Omental fat pad (tissue), 4 donors: ENCODE measurements around the gene ZNF318. TPM values are rescaled to one million over a fixed set of nuclear protein-coding genes. Genes with fewer than 3 reads are reported as not detected.

ENCODE experiments used
- ATAC-seq: fragments of 150-250 bp; one replicate; pipeline ENCODE4 v1.9.1; 2016; ENCODE audit warnings: mild to moderate bottlenecking, moderate library complexity; ENCODE audit not compliant: low FRiP score
- DNase-seq: peaks from one replicate; pipeline ENCODE4 v3.0.0-alpha.2; 2019; ENCODE audit warnings: low spot score
- small RNA-seq: library from RNA; depleted of rRNA; stranded (forward); fragments of <200 nt; gene quantifications from one replicate; pipeline ENCODE3, GENCODE V24; 2016
- total RNA-seq, 4 donors: library from RNA; depleted of rRNA; stranded (reverse); fragments of >200 nt; gene quantifications; one replicate each; pipeline ENCODE4 v1.1.0, GENCODE V29; 2016
- TF ChIP-seq, protein P1 (sequence below), 3 donors: fragments of 450-650 bp; IDR thresholded peaks; one replicate each; pipeline ENCODE4 v1.5.1; 2016 to 2017; ENCODE audit warnings: antibody characterized with exemption in 3 of 3, mild to moderate bottlenecking in 3 of 3, moderate library complexity in 2 of 3

The ZNF318 gene
- total RNA-seq, 4 donors from 2014 or later: 9.2 to 15.8 (median 12.7) TPM

DNA sequence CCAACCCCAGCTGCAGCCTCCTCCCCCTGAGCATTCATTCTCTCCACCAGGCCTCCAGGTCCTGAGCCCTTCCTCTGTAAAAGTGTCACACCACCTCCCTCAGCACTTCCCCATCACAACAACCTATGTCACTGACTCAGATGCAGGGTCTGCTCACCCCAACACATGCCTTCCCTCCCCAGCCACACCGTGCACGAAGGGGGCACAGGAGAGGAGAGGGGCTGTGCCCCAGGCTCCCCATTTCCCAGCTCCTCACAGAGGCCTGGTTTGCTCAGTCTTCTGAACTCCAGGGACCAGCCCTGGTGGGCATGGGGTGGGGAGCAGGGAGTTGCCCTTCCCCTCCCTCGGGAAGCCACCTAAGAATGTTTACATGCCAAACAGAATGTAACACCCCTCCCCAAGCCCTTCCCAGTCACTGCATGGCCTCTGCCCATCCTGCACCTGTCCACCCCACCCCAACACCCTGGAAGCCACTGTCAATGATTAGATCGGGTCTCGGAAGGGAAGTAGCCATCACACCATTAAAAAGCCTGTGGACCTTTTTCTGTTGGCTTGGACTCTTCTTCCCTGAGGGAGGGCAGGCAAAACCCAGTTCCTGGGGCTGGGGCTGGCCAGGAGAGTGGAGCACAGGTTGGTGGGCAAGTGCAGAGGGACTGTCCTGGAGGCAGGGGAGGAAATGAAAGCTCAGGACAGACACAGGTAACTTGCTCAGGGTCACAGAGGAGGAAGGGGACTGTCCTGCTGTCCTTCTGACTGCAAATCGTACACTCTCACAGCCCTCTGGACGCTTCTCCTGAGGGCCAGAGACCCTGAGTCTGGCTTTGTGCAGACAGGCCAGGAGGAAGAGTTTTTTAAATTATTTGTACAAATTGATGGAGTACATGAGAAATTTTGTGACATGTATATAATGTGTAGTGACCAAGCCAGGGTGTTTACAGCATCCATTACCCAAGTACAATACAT is 81.4 kb downstream of the ZNF318 start:
- DNase-seq (no peak), ATAC-seq (no peak)
- TF ChIP-seq, protein P1, sequence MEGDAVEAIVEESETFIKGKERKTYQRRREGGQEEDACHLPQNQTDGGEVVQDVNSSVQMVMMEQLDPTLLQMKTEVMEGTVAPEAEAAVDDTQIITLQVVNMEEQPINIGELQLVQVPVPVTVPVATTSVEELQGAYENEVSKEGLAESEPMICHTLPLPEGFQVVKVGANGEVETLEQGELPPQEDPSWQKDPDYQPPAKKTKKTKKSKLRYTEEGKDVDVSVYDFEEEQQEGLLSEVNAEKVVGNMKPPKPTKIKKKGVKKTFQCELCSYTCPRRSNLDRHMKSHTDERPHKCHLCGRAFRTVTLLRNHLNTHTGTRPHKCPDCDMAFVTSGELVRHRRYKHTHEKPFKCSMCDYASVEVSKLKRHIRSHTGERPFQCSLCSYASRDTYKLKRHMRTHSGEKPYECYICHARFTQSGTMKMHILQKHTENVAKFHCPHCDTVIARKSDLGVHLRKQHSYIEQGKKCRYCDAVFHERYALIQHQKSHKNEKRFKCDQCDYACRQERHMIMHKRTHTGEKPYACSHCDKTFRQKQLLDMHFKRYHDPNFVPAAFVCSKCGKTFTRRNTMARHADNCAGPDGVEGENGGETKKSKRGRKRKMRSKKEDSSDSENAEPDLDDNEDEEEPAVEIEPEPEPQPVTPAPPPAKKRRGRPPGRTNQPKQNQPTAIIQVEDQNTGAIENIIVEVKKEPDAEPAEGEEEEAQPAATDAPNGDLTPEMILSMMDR (IDR thresholded peaks at IDR 0.05): no peak

DNA sequence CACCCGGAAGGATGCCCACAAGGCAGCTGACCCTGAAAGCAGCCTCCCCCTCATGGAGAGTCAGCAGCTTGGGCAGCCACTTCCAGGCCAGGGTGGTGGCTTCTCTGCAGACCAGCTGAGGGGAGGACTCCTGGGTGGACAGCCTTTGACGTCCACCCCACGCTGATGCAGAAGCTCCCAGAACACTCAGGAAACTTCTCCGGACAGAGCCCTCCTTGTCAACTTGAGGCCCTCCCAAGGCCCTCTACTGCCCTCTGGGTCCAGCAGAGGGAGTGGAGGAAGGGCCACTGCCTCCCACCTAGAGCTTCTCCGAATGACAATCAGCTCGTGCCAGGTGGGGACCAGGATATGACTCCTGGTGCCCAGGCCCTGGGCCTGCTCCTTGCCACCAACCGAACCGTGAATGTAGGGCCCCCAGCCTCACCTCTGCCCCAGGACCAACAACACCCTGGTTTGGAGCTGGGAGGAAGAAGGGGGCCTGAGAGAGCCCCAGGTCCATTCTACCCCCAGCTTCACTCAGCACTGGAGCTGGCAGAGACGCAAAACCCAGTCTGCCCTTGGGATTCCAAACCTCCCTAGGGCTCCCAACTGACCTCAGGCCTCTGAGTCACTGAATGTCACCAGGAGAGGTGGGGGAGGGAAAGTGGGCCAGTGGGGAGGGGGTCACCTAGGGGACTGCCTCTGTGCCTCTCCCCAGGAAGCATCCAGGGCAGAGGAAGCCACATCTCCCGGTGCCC is 82.3 kb downstream of the ZNF318 start:
- TF ChIP-seq, protein P1 (IDR thresholded peaks at IDR 0.05): no peak
- no peak for ATAC-seq
- no peak for DNase-seq

DNA sequence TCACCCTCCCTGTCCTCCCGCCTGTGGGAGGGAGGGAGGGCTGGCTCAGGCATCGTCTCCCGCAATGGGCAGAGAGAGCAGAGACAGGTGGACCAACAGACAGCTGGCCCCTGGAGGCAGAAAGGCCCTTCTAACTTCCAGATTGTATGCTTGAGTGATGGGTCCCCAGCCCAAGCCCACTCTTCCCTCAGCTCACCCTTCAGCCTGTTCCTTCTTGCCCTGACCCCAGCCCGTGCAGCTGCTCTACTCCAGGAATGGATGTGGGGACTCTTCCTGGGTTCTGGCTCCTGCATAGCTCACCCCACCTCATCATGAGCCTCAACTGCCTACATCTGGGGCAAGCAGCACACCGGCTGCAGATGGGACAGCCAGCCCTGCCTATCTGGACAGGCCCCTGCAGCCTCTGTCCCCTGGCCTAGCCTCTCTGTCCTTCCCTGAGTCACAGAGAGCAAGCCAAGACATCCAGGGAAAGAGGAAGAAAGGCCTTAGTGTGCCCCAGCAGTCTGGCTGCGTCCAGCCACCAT is 82.9 kb downstream of the ZNF318 start:
- no peak for ATAC-seq
- TF ChIP-seq, protein P1 (IDR thresholded peaks at IDR 0.05): no peak
- DNase-seq: no peak

Small RNA genes lying within 50 kb of the gene (small RNA-seq; reads per million reads assigned to genes)
- gene AL590383.1 (not detected), gene RPL12P47 (not detected)

Other genes starting within 250 kb of the ZNF318 start
- 10 to 100 TPM; 21.5 to 37.8 (median 24.4) TPM for gene SRF, start 198.4 kb downstream of the ZNF318 start, total RNA-seq
- 10 to 100 TPM; 24.6 to 41.6 (median 28.7) TPM for gene CUL9, start 187.5 kb downstream of the ZNF318 start, total RNA-seq
- gene DNPH1, start 140.2 kb downstream of the ZNF318 start, total RNA-seq: 10 to 100 TPM; 57.0 to 88.1 (median 74.7) TPM
- not detected for gene TTBK1, start 126.2 kb downstream of the ZNF318 start, total RNA-seq
- gene SLC22A7, start 71.4 kb downstream of the ZNF318 start, total RNA-seq: not detected
- gene CRIP3, start 60.8 kb downstream of the ZNF318 start, total RNA-seq: 1 to 10 TPM in 1 of 4 donors, under 1 TPM in 2, not detected in 1; 0.84 to 7.9 (median 0.94) TPM
- gene ABCC10, start 57.9 kb upstream of the ZNF318 start, total RNA-seq: 10 to 100 TPM; 11.5 to 21.9 (median 14.2) TPM
- 1 to 10 TPM in 3 of 4 donors, not detected in 1; 1.1 to 1.5 (median 1.2) TPM for gene DLK2, start 85.9 kb upstream of the ZNF318 start, total RNA-seq
- gene TJAP1, start 107.9 kb upstream of the ZNF318 start, total RNA-seq: 10 to 100 TPM; 12.6 to 23.5 (median 15.7) TPM
- under 1 TPM in 3 of 4 donors, not detected in 1; 0.19 to 0.48 (median 0.47) TPM for gene LRRC73, start 140.7 kb upstream of the ZNF318 start, total RNA-seq
- gene YIPF3, start 147.3 kb upstream of the ZNF318 start, total RNA-seq: 100 to 1,000 TPM in 1 of 4 donors, 10 to 100 TPM in 3; 67.9 to 109 (median 91.3) TPM
- 100 to 1,000 TPM in 1 of 4 donors, 10 to 100 TPM in 3; 22.5 to 104 (median 31.5) TPM for gene POLR1C, start 147.4 kb upstream of the ZNF318 start, total RNA-seq
- 100 to 1,000 TPM in 1 of 4 donors, 10 to 100 TPM in 3; 16.1 to 138 (median 21.9) TPM for gene XPO5, start 206.4 kb upstream of the ZNF318 start, total RNA-seq
- gene POLH, start 206.5 kb upstream of the ZNF318 start, total RNA-seq: 10 to 100 TPM in 1 of 4 donors, 1 to 10 TPM in 3; 8.3 to 11.0 (median 9.2) TPM